AML-193 (cell line): ENCODE measurements around the gene POU2F3.

Experiments used
- DNase-seq, 2 experiments: peaks; one replicate each; lab custom pipeline; 2025; lab: John Stamatoyannopoulos, UW

POU2F3 gene

DNA sequence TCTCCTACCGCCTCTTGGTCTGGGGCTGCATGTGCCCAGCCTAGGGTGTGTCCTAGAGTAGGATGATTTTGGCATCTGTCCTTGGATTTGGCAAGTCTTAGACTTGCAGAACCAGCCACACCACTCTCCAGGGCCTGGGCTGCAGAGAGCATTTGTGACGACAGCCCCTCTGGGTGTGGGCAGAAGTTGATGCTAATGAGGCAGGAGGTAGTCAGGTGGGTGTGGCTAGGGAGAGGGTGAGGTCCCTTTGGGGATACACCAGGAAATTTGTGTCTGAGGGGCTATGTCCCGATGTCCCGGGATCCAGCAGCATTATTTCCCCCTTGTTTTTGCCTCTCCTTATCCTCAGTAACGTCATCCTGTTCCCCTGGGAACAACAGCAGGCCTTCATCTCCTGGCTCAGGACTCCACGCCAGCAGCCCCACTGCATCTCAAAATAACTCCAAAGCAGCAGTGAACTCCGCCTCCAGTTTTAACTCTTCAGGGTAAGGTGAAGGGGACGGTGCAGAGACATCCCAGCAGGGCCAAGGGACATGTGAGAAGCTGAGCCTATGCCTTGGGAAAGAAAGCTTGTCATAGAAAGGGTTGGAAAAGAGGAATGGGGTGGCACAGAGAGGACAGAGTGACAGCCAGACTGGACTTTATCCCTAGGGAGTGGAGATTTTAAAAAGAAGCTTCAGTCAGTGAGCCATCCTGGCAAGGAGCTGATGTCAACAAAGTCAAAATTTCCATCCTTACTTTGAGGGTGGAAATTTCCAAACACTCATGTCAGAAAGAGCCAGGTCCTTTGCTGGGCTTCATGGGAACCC is 77.1 kb downstream of the POU2F3 start:
- DNase-seq, result no peak

DNA sequence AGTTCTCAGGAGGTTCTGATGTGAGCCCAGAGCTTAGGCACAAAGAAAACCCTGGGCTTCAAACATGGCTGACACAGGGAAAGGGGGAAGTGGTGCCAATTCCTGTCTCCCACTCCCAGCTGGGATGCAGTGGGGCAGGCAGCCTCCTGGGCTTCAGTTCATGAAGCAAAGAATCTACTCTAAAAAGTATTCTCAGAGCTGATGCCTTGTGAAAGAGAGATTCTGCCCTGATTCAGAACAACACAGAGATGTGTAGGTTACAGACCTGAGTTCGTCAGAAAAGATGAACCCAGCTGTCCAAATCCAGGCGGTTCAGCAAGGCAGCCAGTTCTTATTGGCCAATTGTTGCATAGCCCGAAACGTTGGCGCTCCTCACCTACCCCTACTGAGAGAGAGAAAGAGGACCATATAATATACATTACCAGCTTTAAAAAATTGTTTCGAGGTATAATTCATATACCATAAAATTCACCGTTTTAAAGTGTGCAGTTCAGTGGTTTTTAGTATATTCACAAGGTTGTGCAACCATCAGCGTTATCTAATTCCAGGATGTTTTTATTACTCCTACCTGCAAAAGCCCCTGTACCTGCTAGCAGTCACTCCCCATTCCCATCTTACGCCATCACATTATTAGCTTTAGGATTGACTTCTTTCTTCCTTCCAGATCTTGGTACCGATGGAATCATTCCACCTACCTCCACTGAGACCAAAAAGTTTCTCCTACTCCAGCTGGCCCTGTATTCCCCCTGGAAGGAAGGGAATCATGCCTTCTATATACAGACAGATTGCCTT is 77.9 kb downstream of the POU2F3 start:
- no peak for DNase-seq

DNA sequence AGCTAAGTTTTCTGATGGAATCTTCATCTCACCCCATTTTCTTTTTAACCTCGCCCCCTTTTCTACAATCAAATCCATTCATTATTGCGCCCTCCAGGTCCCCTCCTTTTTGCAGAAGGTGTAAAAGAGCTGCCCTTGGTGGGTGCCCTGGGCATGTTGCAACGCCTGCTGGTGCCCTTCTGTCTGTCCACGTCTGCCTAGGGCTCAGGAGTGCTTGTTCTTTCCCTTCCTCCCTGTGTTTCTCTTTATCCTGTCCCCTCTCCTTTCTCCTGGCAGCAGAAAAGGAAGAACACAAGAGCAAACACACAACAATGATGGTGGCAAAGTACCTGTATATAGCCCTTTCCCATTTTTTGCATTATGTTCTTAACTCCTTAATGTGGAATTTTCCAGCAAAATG is 79.0 kb downstream of the POU2F3 start:
- DNase-seq, result no peak

DNA sequence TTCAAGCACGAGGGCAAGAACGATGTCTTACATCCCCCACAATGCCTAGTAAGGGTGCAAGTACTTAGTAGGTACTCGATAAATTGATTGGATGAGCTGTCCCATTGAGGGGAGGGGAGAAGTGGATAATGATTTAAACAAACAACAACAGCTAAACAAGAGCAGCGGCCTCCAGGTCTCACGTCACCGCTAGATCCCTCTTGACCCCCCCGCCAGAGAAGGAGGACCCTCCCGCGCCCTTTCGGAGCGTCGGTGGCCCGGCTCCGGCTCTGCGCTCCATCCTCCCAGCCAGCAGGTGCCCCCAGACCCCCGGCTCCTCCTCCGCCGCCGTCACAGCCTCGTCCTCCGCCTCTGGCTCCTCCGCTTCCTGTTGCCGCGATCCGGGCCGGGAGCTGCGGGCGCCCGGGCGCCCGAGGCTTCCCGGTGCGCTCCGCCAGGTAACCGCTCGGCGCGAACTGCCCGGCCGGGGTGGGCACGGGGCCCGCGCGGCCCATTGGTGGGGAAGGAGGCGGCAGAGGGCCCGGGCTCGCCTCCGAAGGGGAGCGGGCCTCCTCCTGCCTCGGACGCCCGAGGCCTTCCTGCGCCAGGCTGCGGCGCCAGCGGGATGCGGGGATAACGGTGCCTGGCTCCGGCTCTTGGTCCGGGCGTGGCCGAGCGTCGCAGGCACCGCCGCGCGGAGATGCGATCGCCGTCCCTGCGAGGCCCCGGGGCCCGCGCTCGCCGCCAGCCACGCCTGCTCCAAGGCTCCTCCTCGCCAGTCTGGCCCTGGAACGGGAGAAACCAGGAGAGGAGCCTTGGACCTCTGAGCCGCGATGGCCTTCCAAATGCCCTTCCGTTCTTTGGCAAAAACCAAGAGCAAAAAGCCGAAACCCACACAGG is 85.2 kb downstream of the POU2F3 start, which contains the start of gene TLCD5:
TLCD5 (plus strand) TSS at position 368 of the 879 bp plus-strand sequence. CDS start 2,143 bp downstream, outside the sequence.
- no peak for DNase-seq

DNA sequence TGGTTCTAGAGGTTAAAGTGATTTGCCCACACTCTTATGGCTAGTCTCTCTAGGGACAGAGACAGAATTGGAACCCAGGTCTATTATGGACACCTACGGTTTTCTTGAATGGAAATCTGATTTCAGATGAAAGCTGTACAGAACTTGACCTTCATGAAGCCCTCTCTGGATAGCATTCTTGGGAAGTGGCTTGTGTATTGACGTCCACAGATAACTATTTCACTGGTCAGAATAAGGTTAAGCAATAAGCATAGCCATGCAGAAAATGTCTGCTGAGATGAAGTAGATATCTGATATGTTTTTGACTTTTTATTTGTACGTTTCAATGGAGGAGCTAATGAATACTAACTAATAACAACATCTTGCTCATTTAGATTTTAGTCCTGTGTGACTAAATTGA is 86.3 kb downstream of the POU2F3 start:
- DNase-seq, result no peak

DNA sequence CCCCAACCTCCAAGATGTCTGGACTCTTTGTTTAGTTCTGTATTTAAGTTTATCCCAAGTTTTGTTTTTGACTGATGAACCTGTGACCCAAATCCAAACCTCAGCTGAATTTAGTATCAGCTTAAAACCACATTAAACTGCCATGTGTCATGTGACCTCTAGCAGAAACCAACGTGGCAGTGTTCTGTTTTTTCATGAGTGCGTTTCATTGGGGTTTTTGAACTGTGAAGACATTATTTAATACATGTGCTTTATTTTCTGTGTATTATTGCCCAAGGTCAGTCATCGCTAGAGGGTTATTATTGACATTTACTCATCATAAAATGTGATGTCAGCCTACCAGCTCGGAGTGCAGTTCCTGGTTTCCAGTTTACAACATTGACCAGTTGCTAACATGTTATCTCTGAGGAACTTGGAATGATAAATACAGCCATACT is 86.9 kb downstream of the POU2F3 start:
- no peak for DNase-seq

DNA sequence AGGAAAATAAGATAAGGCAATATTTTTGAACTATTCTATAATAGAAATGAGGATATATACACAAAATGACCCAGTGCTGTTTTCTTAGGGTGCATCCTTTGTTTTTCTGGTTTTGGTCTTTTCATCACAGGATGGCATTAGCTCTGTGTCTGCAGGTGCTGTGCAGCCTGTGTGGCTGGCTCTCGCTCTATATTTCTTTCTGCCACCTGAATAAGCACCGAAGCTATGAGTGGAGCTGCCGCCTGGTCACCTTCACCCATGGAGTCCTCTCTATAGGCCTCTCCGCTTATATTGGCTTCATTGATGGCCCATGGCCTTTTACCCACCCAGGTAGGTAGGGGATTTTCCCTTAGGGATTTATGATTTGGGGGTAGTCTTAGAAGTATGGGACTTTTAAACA is 87.4 kb downstream of the POU2F3 start:
- no peak for DNase-seq

DNA sequence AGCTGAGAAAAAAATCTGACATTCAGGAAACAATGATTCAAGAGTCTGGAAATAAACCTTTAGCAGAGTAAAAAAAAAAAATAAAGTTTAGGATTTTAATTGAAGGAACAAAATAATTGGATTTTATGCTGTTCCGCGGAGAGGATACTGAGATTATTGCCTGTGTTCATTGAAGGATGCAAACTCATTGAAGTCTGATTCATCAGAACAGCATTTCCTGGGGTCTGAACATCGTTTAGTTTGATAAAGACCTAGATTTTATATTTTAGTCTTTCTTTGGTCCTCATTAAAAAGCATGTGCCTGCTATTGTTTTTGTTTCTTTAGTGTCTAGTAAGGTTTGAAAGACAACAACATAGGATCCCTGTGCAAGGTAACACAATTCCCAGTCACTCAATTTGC is 89.6 kb downstream of the POU2F3 start:
- DNase-seq, result no peak

DNA sequence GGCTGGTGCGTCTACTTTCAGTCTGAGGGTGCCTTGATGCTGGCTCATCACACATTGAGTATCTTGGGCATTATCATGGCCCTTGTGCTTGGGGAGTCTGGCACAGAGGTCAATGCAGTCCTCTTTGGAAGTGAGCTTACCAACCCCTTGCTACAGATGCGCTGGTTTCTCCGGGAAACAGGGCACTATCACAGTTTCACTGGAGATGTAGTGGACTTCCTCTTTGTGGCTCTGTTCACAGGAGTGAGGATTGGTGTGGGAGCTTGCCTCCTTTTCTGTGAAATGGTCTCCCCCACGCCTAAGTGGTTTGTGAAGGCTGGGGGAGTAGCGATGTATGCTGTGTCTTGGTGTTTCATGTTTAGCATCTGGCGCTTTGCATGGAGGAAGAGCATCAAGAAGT is 90.1 kb downstream of the POU2F3 start:
- no peak for DNase-seq

DNA sequence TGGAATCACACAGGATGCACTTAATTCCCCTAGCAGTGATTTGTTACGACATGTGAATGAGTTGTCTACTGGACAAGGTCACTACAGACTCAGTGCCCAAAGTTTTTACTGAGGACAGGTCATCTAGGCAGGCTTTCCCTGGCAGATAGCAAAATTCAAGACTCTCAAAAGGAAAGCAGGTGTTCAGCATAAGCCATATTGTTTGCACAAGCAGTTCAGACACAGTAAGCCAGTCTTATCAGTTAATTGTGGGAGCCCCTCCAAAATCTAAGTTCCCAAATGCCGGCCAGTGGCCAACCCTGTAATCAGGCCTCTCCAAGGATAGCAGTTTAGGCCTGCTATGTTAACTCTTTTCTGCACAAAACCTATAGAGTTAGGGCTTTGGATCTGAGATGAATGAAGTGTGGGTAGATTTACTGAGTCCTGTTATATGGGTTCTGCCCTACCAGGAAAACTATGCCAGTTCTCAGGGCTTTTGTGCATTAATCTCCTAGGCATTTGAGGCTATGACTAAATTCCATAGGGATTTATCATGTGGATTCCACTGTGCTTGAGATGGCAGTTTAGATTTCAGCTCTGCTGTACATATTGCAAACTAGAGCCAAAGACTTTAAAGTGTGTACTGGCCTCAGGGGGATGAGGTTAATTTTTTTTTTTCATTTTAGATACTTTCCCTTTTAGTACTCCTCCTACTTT is 91.5 kb downstream of the POU2F3 start:
- DNase-seq, result no peak

DNA sequence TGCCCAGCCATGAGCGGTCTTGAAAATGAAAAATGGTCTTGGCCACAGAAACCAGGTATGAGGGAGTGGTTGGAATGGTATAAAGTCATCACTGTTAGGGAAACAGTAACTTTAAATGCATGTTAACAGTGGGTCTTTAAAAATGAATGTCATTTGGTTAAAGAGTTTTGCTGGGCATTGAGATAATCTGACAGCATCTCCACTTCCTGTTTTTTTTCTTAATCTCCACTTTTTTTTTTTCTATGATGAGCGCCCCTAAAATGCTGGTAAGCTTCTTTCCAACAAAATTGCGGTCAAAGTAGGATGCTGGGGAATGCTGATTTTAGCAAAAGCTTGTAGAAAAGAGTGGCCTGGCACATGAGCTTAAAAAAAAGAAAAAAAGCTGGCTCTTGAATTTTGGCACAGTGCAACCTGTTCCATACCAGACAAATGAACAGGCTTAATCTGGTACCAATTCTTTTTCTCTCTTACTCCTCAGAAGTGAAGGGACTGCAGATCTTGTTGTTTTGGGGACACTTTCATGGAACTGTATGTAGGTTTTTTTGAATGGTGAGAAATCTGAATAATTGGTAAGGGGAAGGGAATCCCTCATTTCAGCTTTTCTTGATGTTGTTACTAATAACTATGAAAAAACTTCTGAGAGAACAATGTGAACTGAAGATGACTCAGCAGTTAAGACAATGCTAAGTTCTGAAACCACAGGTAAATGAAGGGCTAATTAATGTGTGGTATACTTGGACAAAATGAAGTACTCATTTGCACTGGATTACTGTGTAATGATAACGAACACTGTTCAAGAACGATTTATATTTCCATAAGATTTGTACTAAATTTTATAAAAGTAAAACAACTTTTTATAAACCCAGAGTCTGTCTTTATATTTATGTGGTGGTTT is 93.1 kb downstream of the POU2F3 start:
- no peak for DNase-seq

DNA sequence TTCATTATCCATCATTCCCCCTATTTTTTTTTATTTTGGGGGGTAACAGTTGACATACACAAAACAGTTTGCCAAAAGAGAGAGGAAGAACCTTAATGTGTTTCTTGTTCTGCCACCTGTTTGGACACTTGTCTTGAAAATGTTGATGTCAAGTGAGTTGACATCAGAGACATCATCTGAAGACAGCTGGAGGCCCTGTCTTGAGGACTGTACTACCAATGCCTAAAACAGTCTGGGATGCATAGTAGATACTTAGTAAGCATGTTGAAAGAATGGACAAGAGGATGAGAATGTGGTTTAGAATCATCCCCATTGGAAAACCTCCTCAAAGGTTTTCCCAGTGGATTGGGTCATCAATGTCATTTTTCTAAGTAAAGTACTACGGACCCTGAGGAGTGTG is 93.9 kb downstream of the POU2F3 start:
- DNase-seq, result no peak

DNA sequence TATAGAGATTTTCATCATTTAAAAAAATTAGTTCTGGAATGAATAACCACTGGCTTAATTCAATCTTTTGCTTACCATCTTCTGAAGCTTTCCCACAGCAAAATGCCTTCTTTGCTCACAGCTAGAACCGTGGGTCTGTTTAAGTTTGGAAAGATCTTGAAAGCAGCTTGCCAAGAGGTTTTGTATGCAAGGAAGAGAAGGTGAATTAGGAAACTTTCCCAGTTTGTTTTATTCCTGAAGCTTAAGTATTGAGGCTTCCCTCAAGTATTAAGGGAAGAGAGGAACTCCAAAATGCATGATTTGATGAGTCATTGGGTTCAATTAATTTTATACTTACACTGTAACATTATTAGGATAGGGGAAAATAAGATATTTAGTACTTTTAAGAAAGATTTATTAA is 94.4 kb downstream of the POU2F3 start:
- no peak for DNase-seq

DNA sequence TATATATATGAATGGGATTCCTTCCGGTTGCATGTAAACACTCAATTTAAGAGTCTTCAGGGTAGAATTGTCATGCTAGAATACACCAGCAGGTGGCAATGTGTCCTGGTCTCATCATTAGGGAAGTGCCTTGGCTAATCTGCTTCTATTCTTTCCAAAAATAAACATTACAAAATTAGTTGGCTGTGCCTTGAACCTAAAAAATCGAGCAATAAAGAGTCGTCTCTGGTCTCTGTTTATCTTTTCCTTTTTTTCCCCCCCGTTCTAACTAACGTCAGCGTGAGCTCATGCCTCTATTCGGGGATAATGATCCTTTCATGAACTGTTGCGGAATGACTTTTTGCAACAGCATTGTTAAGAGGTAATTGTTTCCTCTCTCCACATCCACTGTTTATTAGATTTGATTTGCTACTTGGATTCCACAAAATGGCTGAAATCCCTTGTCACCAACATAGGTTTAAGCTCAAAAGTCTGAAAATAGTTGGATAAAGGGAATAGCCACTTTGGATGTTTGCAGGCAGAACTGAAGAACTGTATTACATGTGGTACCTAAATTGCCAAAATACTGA is 95.0 kb downstream of the POU2F3 start:
- peak; percentile 65 to 76 for DNase-seq

DNA sequence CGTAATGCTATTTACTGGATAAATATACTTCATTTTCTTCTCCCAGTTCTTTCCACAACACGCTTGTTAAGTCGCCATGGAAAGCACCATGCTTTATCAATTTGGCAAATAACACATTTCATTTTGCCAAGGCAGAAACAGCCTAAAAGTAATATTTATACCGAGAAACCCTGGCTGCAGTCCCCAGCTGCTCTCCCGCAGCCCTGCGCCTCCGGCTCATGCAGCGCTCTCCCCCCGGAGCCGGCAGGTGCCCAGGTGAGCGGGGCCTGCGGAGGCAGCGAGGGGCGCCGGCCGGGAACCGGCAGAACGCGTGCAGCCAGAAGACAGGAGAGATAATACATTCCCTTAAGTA is 95.6 kb downstream of the POU2F3 start:
- no peak for DNase-seq

DNA sequence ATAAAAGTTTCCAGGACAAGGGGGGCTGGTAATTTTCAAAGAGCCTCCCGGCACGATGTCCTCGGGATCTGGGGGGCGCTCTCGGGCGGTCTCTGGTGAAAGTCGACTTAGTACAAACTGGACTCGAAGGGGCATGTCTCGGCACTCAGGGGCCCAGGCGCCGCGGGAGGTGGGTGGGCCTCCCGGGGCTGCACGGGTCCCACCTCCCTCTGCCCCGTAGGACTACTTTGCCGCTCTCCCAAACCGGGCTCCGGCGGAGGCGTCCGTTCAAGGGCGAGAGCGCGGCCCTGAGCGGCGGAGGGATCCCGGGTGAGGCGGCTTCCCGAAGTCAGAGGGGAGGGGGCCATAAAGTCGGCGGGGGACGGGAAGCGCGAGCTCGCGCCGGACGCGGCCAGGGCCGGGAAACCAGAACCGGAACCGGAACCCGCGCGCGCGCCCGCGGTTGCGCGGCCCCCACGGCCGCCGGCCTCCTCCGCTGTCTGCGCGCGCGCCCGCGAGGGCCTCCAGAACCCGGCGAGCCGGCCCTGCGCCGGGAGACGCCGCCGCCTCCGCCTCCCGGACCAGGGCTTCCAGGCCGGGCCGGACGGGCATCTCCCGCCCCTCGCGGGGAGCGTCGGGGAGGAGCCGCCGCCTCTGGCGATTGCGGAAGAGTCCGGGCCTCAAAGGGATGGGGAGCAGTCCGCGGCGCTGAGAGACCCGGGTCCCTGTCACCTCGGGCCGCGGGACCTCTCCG is 96.1 kb downstream of the POU2F3 start, which contains the start of gene ARHGEF12:
ARHGEF12 (plus strand) TSS at position 506 of the 733 bp plus-strand sequence. CDS start 831 bp downstream, outside the sequence.
- DNase-seq, result no peak

DNA sequence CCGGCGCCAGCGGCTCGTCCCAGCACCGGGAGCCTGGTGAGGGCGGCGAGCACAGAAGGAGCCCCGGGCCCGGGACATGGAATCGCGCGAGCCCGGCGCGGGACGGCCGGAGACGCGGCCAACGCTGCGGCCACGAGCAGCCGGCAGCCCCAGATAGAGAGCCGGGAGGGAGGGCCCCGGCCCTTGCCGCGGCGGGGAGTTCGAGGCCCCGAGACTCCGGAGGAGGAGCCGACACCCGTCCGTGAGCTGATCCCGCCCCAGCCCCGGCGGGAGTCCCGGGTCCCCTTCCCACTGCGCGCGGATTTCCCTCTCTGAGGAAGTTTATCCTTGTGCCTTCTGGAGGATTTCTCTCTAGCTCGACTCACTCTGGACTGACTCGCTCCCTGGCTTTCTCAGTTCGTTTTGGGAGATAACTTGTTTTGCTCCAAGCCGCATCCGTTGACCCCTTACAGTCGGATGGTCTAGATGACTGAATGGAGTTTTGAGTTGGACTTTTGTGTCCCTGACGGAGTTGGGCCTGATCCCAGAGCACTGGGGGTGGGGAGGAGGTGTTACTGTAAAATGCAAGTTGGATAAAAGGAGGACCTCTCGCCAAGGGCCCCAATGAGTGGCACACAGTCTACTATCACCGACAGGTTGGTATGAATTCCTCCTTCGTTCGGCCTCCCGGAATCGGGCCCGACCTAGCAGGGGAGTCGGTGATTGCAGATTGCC is 96.9 kb downstream of the POU2F3 start:
- DNase-seq, result no peak

DNA sequence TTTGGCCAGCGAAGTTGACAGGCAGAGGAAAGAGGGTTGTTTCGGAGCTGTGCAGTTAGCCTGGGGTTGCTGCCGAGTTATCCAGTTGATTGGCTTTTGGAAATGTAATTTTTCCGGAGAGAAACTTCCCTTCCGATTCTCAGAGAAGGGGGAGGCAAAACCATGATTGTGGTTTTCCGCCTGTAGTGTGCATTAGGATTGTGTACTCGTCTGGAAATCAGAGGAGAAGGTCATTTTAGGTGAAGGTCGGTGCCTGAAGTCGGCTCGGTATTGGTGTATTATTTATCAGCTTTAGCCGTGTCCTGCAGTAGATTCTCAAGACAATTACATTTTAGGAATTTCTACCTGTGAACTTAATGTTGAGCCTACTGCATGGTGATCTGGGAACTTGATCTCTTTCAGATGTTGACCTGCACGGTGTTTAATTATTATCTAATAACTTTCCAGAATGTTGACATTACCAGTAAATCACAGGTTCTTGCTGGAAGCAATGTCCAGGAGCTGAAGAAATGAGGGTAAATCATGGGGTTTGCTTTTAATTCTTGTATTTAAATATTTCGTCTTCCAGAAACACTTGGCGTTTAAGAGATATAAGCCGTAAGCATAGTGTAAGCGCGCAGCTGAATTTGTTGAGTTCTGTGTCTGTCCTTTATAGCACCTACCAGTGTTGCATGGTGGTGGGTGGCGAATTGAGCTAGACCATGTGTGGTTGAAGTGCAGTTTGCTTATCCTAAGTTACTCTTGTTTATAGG is 97.6 kb downstream of the POU2F3 start:
- DNase-seq, result no peak
